ENCODE results near the gene NIN. TPM values are rescaled to one million over a fixed set of nuclear protein-coding genes. Genes with fewer than 3 reads are reported as not detected.
"Not testable (repeated sequence)": the region's sequence is repeated elsewhere in the genome, so short reads cannot be mapped to it uniquely, and the experiment has no call there.

The NIN gene
- total RNA-seq, 1 donor from 2014 or later: 29.5 TPM

DNA sequence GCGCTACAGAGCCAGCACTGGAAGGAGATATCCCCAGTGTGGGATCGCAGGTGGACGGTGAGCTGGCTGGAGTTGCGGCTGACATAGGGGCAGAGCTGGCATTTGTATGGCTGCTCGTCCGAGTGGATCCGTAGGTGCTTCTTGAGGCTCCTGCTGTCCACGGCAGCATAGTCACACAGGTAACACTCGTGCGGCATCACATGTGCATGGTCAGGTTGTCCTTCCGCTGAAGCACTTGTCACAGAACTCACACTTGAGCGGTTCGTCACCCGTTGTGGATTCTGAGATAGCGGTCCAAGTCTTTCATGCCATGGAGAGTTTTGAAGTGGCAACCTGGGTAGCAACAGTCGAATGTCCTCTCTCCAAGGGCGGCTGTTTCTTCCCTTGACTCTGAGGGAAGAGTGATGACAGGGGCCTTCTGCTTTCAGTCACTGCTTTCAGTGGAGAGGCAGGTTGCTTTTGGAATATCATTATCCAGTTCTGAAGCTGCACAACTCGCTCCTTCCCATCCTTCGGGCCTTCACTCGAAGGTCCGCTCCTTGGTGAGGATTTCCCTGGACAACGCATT, 125.9 kb downstream of the NIN start:
- intact Hi-C loops (cut with DNase I): no loop called here
- Histone ChIP-seq H3K9me3 (no peaks in the 10 kb centered on the region), H3K27me3 (no peaks in the 10 kb centered on the region), H3K27ac (no peak overlapping the region), H3K36me3 (no peaks in the 10 kb centered on the region), H3K4me1 (no peaks in the 10 kb centered on the region), H3K4me3 (no peak overlapping the region)
- DNase-seq (ENCODE audit: extremely low spot score in 2 of 2): no peak
- TF ChIP-seq POLR2AphosphoS5 (IDR thresholded peaks at IDR 0.05; ENCODE audit: insufficient read depth in 1 of 2, low read depth in 1 of 2) (no peak), POLR2A (IDR thresholded peaks at IDR 0.05) (no peak)
- TF ChIP-seq, protein P1, sequence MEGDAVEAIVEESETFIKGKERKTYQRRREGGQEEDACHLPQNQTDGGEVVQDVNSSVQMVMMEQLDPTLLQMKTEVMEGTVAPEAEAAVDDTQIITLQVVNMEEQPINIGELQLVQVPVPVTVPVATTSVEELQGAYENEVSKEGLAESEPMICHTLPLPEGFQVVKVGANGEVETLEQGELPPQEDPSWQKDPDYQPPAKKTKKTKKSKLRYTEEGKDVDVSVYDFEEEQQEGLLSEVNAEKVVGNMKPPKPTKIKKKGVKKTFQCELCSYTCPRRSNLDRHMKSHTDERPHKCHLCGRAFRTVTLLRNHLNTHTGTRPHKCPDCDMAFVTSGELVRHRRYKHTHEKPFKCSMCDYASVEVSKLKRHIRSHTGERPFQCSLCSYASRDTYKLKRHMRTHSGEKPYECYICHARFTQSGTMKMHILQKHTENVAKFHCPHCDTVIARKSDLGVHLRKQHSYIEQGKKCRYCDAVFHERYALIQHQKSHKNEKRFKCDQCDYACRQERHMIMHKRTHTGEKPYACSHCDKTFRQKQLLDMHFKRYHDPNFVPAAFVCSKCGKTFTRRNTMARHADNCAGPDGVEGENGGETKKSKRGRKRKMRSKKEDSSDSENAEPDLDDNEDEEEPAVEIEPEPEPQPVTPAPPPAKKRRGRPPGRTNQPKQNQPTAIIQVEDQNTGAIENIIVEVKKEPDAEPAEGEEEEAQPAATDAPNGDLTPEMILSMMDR (IDR thresholded peaks at IDR 0.05): no peak

DNA sequence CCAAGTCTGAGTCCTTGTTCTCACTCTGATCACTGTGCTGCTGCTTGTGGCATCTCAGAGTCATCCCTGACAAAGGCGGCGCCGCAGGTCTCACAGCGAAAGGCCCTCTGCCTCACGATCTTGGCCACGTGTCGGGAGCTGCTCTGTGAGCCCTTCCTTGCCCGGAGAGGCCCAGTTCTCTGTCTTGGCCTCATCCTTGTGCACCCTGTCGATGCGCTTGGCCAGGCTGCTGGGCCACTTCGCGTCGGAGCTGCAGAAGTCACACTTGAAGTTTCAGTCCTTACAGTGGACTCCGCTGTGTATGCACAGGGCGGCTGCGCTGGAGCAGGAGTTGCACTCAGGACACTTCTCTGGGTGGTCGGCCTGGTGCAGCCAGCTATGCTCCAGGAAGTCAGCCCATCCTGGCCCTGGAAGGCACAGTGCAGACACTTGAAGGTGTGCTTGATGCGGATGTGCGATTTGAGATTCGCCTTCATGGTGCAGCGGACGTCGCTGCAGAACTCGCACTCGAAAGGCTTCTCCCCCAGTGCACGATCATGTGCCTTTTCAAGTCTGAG, 126.4 kb downstream of the NIN start:
- H3K27me3 ChIP-seq: no peaks in the 10 kb centered on the region
- DNase-seq (ENCODE audit: extremely low spot score in 2 of 2): no peak
- H3K4me3 ChIP-seq: no peak overlapping the region
- no peaks in the 10 kb centered on the region for H3K36me3 ChIP-seq
- no peak for TF ChIP-seq POLR2AphosphoS5 (IDR thresholded peaks at IDR 0.05; ENCODE audit: insufficient read depth in 1 of 2, low read depth in 1 of 2)
- no peak for TF ChIP-seq POLR2A (IDR thresholded peaks at IDR 0.05)
- TF ChIP-seq, protein P1 (IDR thresholded peaks at IDR 0.05): no peak
- H3K9me3 ChIP-seq: no peaks in the 10 kb centered on the region
- intact Hi-C loops (cut with DNase I): no loop called here
- H3K4me1 ChIP-seq: no peaks in the 10 kb centered on the region
- H3K27ac ChIP-seq: no peak overlapping the region

DNA sequence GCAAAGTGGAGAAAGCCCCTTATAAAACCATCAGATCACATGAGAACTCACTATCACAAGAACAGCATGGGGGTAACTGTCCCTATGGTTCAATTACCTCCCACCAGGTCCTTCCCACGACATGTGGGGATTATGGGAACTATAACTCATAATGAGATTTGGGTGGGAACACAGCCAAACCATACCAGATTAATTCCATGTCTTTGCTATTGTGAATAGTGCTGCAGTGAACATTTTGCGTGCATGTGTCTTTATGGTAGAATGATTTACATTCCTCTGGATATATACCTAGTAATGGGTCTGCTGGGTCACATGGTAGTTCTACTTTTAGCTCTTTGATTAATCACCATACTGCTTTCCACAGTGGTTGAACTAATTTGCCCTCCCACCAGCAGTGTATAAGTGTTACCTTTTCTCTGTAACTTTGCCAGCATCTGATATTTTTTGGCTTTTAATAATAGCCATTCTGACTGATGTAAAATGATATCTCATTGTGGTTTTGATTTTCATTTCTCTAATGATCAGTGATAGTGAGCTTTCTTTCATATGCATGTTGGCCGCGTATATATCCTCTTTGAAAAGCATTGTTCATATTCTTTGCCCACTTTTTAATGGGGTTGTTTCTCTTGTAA, 133.2 kb downstream of the NIN start:
- Histone ChIP-seq H3K4me1 (no peaks in the 10 kb centered on the region), H3K9me3 (no peaks in the 10 kb centered on the region), H3K27me3 (no peaks in the 10 kb centered on the region), H3K27ac (no peak overlapping the region), H3K4me3 (no peak overlapping the region), H3K36me3 (no peaks in the 10 kb centered on the region)
- DNase-seq (ENCODE audit: extremely low spot score in 2 of 2): no peak
- TF ChIP-seq POLR2AphosphoS5 (IDR thresholded peaks at IDR 0.05; ENCODE audit: insufficient read depth in 1 of 2, low read depth in 1 of 2): no peak
- TF ChIP-seq, protein P1 (IDR thresholded peaks at IDR 0.05): no peak
- TF ChIP-seq POLR2A (IDR thresholded peaks at IDR 0.05): no peak
- intact Hi-C loops (cut with DNase I): no loop called here

DNA sequence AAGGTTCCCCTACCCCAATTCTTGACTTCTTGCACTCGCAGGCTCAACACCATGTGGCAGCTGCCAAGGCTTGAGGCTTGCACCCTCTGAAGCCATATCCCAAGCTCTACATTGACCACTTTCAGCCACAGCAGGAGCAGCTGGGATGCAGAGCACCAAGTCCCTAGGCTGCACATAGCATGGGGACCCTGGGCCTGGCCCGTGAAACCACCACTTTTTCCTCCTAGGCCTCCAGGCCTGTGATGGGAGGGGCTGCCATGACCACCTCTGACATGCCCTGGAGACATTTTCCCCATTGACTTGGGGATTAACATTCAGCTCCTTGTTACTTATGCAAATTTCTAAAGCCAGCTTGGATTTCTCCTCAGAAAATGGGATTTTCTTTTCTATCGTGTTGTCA, 136.7 kb downstream of the NIN start:
- not testable (repeated sequence) for H3K27ac ChIP-seq

DNA sequence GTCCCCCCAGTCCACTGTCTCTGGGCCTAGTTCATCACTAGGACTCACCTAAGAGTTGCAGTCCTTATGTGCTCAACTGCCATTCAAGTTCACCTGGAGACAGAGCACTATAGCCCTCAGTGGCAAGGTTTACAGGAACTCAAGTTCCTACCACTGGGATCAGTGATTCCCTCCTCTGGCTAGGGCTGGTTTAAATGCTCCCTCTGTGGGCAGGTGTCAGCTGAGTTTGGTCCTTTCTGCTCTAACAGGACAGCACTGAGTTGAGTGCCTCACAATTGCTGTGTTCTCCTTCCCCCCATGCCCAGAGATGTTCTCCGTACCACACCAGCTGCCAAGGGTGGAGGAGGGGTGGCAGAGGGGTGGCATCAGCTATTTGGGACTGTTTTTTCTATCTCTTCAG, 142.1 kb downstream of the NIN start:
- TF ChIP-seq, protein P1 (IDR thresholded peaks at IDR 0.05): no peak
- TF ChIP-seq POLR2A (IDR thresholded peaks at IDR 0.05) (no peak), POLR2AphosphoS5 (IDR thresholded peaks at IDR 0.05; ENCODE audit: insufficient read depth in 1 of 2, low read depth in 1 of 2) (no peak)
- DNase-seq (ENCODE audit: extremely low spot score in 2 of 2): no peak
- intact Hi-C loops (cut with DNase I): no loop called here

More for the DNA sequence above, 136.7 kb downstream of the NIN start:
- intact Hi-C loops (cut with DNase I); H3K27me3 ChIP-seq; H3K36me3 ChIP-seq; H3K9me3 ChIP-seq; H3K4me3 ChIP-seq; DNase-seq (ENCODE audit: extremely low spot score in 2 of 2); H3K4me1 ChIP-seq: not testable (repeated sequence)

More for the DNA sequence above, 142.1 kb downstream of the NIN start:
- H3K4me3 ChIP-seq: no peak overlapping the region
- H3K36me3 ChIP-seq: no peaks in the 10 kb centered on the region
- no peaks in the 10 kb centered on the region for H3K9me3 ChIP-seq
- no peaks in the 10 kb centered on the region for H3K4me1 ChIP-seq
- H3K27ac ChIP-seq: no peak overlapping the region
- no peaks in the 10 kb centered on the region for H3K27me3 ChIP-seq

Measured in vagina (tissue), 2 donors.